ENCODE data around the gene BEND6. TPM values are rescaled to one million over a fixed set of nuclear protein-coding genes. Genes with fewer than 3 reads are reported as not detected.
"Not testable (repeated sequence)": the region's sequence is repeated elsewhere in the genome, so short reads cannot be mapped to it uniquely, and the experiment has no call there.

BEND6 gene
- total RNA-seq, 1 experiment from 2014 or later, result 8.0 TPM

GRCh38 chr6:57006101-57006500, 51.2 kb downstream of the BEND6 start:
- CTCF ChIA-PET, result no interaction called here
- Histone ChIP-seq H3K4me3 (ENCODE audit: low read depth in 2 of 2, low read length in 2 of 2) (no peak overlapping the region), H3K4me1 (ENCODE audit: control insufficient read depth, insufficient read depth, low read length) (no peaks in the 10 kb centered on the region), H3K27me3 (ENCODE audit: control insufficient read depth, insufficient read depth, low read length) (no peaks in the 10 kb centered on the region), H3K36me3 (ENCODE audit: control insufficient read depth, insufficient read depth, low read length) (no peaks in the 10 kb centered on the region), H3K9me3 (ENCODE audit: control insufficient read depth, insufficient read depth, low read depth, low read length) (no peaks in the 10 kb centered on the region), H3K27ac (ENCODE audit: low read length) (no peak overlapping the region)
- ATAC-seq, result no peak
- TF ChIP-seq CTCF (IDR thresholded peaks at IDR 0.05) (peak; percentile 17; the same call in 1 of the 2 replicates), REST (IDR thresholded peaks at IDR 0.05; ENCODE audit: insufficient read depth in 1 of 2, low read depth in 2 of 2, low read length in 1 of 2) (no peak), SIN3A (IDR thresholded peaks at IDR 0.05; ENCODE audit: borderline replicate concordance, insufficient read depth, low read depth, low read length) (no peak), TCF7L2 (IDR thresholded peaks at IDR 0.05; ENCODE audit: low read depth, low read length) (no peak), POLR2AphosphoS5 (IDR thresholded peaks at IDR 0.05; ENCODE audit: low read depth, low read length) (no peak)
- intact Hi-C loops (cut with micrococcal nuclease; ENCODE audit: unreplicated experiment), result no loop called here
- in situ Hi-C loops (cut with HindIII; ENCODE audit: low pct_unique_long_range_greater_than_20kb, low sequenced_read_pairs), result no loop called here
- DNase-seq (ENCODE audit: low read depth, low spot score), result no peak
- POLR2A ChIA-PET, result no interaction called here
- BruUV-seq (replicated peaks), result no TSS peak

DNA sequence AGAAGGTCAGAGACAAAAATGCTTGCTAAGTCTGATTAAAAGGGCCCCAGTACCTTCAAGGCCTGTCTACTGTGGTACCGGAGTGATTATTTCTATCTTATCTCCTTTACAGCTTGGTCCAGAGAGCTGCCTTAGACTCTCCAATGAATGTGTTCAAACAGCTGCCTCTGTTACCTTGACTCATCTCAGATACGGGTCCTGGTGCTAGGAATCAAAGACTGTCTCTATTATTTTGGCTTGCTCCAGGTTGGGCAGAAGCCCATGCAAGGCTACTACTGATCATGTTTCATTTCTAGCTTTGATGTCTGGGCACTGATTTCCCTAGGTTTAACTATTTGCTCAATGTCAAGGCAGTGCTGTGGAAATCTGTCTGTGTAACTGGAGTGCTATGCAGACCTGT, 53.2 kb downstream of the BEND6 start:
- H3K27ac ChIP-seq (ENCODE audit: low read length); ATAC-seq; in situ Hi-C loops (cut with HindIII; ENCODE audit: low pct_unique_long_range_greater_than_20kb, low sequenced_read_pairs); H3K36me3 ChIP-seq (ENCODE audit: control insufficient read depth, insufficient read depth, low read length); intact Hi-C loops (cut with micrococcal nuclease; ENCODE audit: unreplicated experiment); POLR2A ChIA-PET; H3K4me1 ChIP-seq (ENCODE audit: control insufficient read depth, insufficient read depth, low read length); BruUV-seq (replicated peaks); H3K27me3 ChIP-seq (ENCODE audit: control insufficient read depth, insufficient read depth, low read length); H3K9me3 ChIP-seq (ENCODE audit: control insufficient read depth, insufficient read depth, low read depth, low read length); DNase-seq (ENCODE audit: low read depth, low spot score); H3K4me3 ChIP-seq (ENCODE audit: low read depth in 2 of 2, low read length in 2 of 2): not testable (repeated sequence)
- CTCF ChIA-PET, result interaction anchor here (1.0 kb wide), 1 partner anchor 104 kb away, joined by 3 read pairs; no protein-coding TSS in a partner anchor

GRCh38 chr6:57013521-57013926, 58.6 kb downstream of the BEND6 start:
- Histone ChIP-seq H3K36me3 (ENCODE audit: control insufficient read depth, insufficient read depth, low read length) (no peaks in the 10 kb centered on the region), H3K27me3 (ENCODE audit: control insufficient read depth, insufficient read depth, low read length) (no peaks in the 10 kb centered on the region), H3K27ac (ENCODE audit: low read length) (no peak overlapping the region), H3K9me3 (ENCODE audit: control insufficient read depth, insufficient read depth, low read depth, low read length) (no peaks in the 10 kb centered on the region), H3K4me1 (ENCODE audit: control insufficient read depth, insufficient read depth, low read length) (no peaks in the 10 kb centered on the region), H3K4me3 (ENCODE audit: low read depth in 2 of 2, low read length in 2 of 2) (no peak overlapping the region)
- CTCF ChIA-PET, result no interaction called here
- in situ Hi-C loops (cut with HindIII; ENCODE audit: low pct_unique_long_range_greater_than_20kb, low sequenced_read_pairs) (no loop called here), intact Hi-C loops (cut with micrococcal nuclease; ENCODE audit: unreplicated experiment) (loop anchor here (5.0 kb wide), 1 partner anchor 56 kb away; the partner anchor contains the start of gene BEND6)
- DNase-seq (ENCODE audit: low read depth, low spot score) (no peak), ATAC-seq (no peak)
- BruUV-seq (replicated peaks), result no TSS peak
- POLR2A ChIA-PET, result interaction anchor here (0.6 kb wide), 1 partner anchor 16 kb away, joined by 3 read pairs; no protein-coding TSS in a partner anchor
- no peak for TF ChIP-seq CTCF (IDR thresholded peaks at IDR 0.05)
- no peak for TF ChIP-seq POLR2AphosphoS5 (IDR thresholded peaks at IDR 0.05; ENCODE audit: low read depth, low read length)
- no peak for TF ChIP-seq SIN3A (IDR thresholded peaks at IDR 0.05; ENCODE audit: borderline replicate concordance, insufficient read depth, low read depth, low read length)
- no peak for TF ChIP-seq TCF7L2 (IDR thresholded peaks at IDR 0.05; ENCODE audit: low read depth, low read length)
- no peak for TF ChIP-seq REST (IDR thresholded peaks at IDR 0.05; ENCODE audit: insufficient read depth in 1 of 2, low read depth in 2 of 2, low read length in 1 of 2)
